Measurements from ENCODE around the gene DCLRE1B. TPM values are rescaled to one million over a fixed set of nuclear protein-coding genes. Genes with fewer than 3 reads are reported as not detected.

The DCLRE1B gene
- total and polyA plus RNA-seq, 9 of the 15 experiments (the other 6 are each of a cell fraction or from before 2014, with no cell fraction given), result 10.6 to 28.8 (median 17.2) TPM

DNA sequence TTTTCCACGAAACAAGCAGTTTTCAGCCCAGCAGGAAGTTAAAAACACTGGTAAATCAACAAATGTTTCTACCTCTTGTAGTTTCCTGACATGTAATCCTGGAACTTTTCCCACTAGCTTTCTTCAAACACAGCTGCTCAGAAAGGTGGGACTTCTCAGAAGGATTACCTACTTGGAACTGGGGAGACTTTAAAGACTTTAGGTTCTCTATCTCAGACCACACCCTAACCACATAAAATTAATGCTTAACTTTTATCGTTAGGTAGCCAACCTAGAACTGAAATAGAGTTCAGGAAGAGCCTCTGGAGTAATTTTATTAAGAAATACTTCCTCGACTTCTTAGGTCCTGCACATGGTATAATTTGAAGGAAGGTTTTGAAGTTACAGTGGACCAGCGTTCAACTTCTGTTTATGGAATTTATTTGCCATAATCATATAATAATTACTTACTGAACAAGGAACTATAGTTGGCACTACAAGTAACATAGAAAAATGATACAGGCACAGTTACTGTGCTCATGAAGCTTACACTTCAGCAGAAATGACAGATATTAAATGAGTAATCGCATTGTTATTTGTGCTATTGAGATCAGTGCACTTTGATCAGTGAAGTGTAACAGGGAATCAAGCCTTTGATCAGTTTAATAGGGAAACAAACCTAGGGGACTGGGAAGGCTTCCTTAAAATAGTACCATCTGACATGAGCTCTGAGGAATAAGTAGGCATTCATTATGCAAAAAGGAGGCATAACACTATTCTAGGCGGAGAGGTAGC, 17.5 kb upstream of the DCLRE1B start, which contains the start of gene BCL2L15:
TSS of gene BCL2L15 (minus strand) at position 180 of the 774 bp plus-strand sequence. CDS start 206 bp downstream, outside the sequence.
- Histone ChIP-seq H3K9me3 (replicated peaks; ENCODE audit: control insufficient read depth, insufficient read depth, low read depth, low read length) (no peaks in the 10 kb centered on the region; the same call in 1 of the 2 replicates), H3K9me1 (ENCODE audit: control insufficient read depth, insufficient read depth, low read length) (no peaks in the 10 kb centered on the region), H3K4me3 (no peak within 1 kb of the TSS), H3K9ac (ENCODE audit: insufficient read depth in 1 of 2, low read depth in 2 of 2, low read length in 2 of 2) (peak within 1 kb of the TSS in 1 of 2 experiments; percentile 3; a peak in 1 of 4 replicates), H4K20me1 (replicated peaks; ENCODE audit: control insufficient read depth, insufficient read depth, low read length) (no peaks in the 10 kb centered on the region), H2AFZ (ENCODE audit: low read depth, low read length) (peak within 1 kb of the TSS; percentile 56), H3K4me1 (replicated peaks in 1 of 2; ENCODE audit: control insufficient read depth in 2 of 2, insufficient read depth in 2 of 2, low read length in 2 of 2) (peaks cover 0 to 9% of the 10 kb centered on the region in 2 experiments; a peak in 3 of 5 replicates), H3K36me3 (ENCODE audit: control insufficient read depth, insufficient read depth, low read length) (no peaks in the 10 kb centered on the region), H3K27me3 (ENCODE audit: control insufficient read depth in 2 of 2, insufficient read depth in 2 of 2, low read length in 2 of 2) (no peaks in the 10 kb centered on the region), H3K4me2 (ENCODE audit: insufficient read depth, low read length) (no peak within 1 kb of the TSS), H3K79me2 (ENCODE audit: control insufficient read depth, insufficient read depth, low read length) (no peaks in the 10 kb centered on the region), H3K27ac (ENCODE audit: extremely low read depth, low read depth, low read length) (no peak within 1 kb of the TSS)
- WGBS (ENCODE audit: insufficient coverage, low coverage, missing lambda C conversion rate), result 40% methylated on average over 6 of the region's 6 CpGs
- DNase-seq (ENCODE audit: extremely low read depth in 1 of 4, low spot score in 3 of 4) (no peak), ATAC-seq (peak; percentile 19; the same call in 2 of the 3 replicates), FAIRE-seq (peak; percentile 48)
- ChIA-PET CTCF (ENCODE audit: low intra/inter-chr PET ratio) (no interaction called here), POLR2A (interaction anchor here (0.5 to 1.5 kb wide), 5 partner anchors 11 to 104 kb away, joined by 3 to 5 read pairs (median 4); no protein-coding TSS in a partner anchor)
- intact Hi-C loops (cut with micrococcal nuclease), result no loop called here
- TF ChIP-seq TCFL5 (CRISPR knock-in tag; conservative IDR thresholded peaks at IDR 0.05) (no peak), NR4A1 (CRISPR knock-in tag; IDR thresholded peaks at IDR 0.05) (no peak), NR4A1 (tag; IDR thresholded peaks at IDR 0.05) (no peak), SETDB1 (IDR thresholded peaks at IDR 0.05; ENCODE audit: low read length) (no peak), FOXA3 (CRISPR knock-in tag; conservative IDR thresholded peaks at IDR 0.05 in 1 of 2, IDR thresholded peaks at IDR 0.05 in 1 of 2) (no peak), LARP7 (IDR thresholded peaks at IDR 0.05) (no peak), PHF20 (IDR thresholded peaks at IDR 0.05; ENCODE audit: partially characterized antibody) (no peak), PML (IDR thresholded peaks at IDR 0.05; ENCODE audit: low read length) (no peak), BRD9 (IDR thresholded peaks at IDR 0.05; ENCODE audit: low read depth, partially characterized antibody) (no peak), PHF8 (IDR thresholded peaks at IDR 0.05; ENCODE audit: borderline replicate concordance, low read length) (no peak), ZNF584 (CRISPR knock-in tag; IDR thresholded peaks at IDR 0.05; ENCODE audit: low read depth) (no peak), EHMT2 (IDR thresholded peaks at IDR 0.05) (no peak), KAT7 (CRISPR knock-in tag; IDR thresholded peaks at IDR 0.05; ENCODE audit: borderline replicate concordance) (no peak), RBM14 (IDR thresholded peaks at IDR 0.05; ENCODE audit: borderline replicate concordance, insufficient read depth, low read depth, low read length) (no peak), ZNF347 (CRISPR knock-in tag; IDR thresholded peaks at IDR 0.05; ENCODE audit: low read depth) (no peak), EWSR1 (IDR thresholded peaks at IDR 0.05; ENCODE audit: borderline replicate concordance, low read depth, partially characterized antibody) (no peak), CCNT2 (IDR thresholded peaks at IDR 0.05; ENCODE audit: borderline replicate concordance, extremely low read depth, insufficient read length, low read depth, low read length) (no peak), SAP30 (IDR thresholded peaks at IDR 0.05; ENCODE audit: borderline replicate concordance, insufficient read depth, low read depth, low read length, poor library complexity, severe bottlenecking) (no peak)
- in situ Hi-C loops (cut with MboI), result no loop called here
- BruUV-seq (replicated peaks), result no TSS peak

All from K562 (cell line).